ENCODE data around the gene C1QTNF8. TPM values are rescaled to one million over a fixed set of nuclear protein-coding genes. Genes with fewer than 3 reads are reported as not detected.

C1QTNF8 gene
- total RNA-seq, 4 donors from 2014 or later = not detected

DNA sequence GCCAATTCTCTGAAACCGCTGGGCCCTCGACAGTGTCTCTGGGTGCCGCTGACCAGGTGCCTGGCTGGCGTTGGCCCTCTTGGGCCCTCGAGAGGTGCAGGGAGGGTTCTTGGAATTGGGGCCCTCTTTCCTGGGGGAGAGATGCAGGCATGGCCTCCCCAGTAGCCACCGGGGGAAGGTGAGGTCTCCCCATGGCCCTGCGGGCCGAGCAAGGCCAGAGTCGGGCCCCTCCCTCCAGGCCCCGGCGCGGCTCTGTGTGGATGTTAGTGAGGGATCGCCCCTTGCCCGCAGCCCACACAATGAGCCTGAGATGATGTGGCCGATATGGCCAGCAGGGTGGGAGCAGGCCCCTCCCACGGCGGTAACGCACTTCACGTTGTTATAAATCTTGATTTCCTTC, 23.1 kb upstream of the C1QTNF8 start:
- no peak for DNase-seq
- no peak overlapping the region for H3K27ac ChIP-seq
- TF ChIP-seq POLR2A (IDR thresholded peaks at IDR 0.05) = no peak
- TF ChIP-seq, protein P1, sequence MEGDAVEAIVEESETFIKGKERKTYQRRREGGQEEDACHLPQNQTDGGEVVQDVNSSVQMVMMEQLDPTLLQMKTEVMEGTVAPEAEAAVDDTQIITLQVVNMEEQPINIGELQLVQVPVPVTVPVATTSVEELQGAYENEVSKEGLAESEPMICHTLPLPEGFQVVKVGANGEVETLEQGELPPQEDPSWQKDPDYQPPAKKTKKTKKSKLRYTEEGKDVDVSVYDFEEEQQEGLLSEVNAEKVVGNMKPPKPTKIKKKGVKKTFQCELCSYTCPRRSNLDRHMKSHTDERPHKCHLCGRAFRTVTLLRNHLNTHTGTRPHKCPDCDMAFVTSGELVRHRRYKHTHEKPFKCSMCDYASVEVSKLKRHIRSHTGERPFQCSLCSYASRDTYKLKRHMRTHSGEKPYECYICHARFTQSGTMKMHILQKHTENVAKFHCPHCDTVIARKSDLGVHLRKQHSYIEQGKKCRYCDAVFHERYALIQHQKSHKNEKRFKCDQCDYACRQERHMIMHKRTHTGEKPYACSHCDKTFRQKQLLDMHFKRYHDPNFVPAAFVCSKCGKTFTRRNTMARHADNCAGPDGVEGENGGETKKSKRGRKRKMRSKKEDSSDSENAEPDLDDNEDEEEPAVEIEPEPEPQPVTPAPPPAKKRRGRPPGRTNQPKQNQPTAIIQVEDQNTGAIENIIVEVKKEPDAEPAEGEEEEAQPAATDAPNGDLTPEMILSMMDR (IDR thresholded peaks at IDR 0.05) = no peak
- H3K36me3 ChIP-seq = no peaks in the 10 kb centered on the region
- no peaks in the 10 kb centered on the region for H3K9me3 ChIP-seq
- peaks cover 0 to 3% (median 0%) of the 10 kb centered on the region in 4 donors for H3K4me1 ChIP-seq
- H3K27me3 ChIP-seq = no peaks in the 10 kb centered on the region
- no peak overlapping the region for H3K4me3 ChIP-seq

DNA sequence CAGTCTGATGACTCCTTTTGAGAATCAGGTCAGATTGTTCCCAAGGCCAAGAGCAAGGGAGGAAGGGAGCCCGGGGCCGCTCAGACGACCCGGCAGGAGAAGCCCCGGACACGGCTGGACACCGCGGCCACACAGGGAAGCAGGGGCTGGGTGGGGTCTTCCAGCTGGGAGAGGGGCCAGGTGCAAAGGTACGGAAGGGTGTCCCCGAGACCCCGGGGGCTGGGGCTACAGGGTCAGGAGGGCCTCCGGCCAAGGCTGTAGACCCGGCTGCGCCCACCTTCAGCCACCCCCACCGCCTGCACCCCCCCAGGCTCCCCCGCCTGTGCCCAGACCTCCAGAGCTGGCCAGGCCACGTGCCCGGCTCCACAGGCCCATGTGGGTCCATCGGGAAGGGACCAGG, 21.9 kb upstream of the C1QTNF8 start:
- H3K4me1 ChIP-seq = peaks cover 0 to 3% (median 0%) of the 10 kb centered on the region in 4 donors
- no peaks in the 10 kb centered on the region for H3K9me3 ChIP-seq
- no peaks in the 10 kb centered on the region for H3K36me3 ChIP-seq
- H3K27me3 ChIP-seq = no peaks in the 10 kb centered on the region
- TF ChIP-seq POLR2A (IDR thresholded peaks at IDR 0.05) = no peak
- TF ChIP-seq, protein P1 (IDR thresholded peaks at IDR 0.05) = no peak
- no peak overlapping the region for H3K27ac ChIP-seq
- no peak overlapping the region for H3K4me3 ChIP-seq
- no peak for DNase-seq

DNA sequence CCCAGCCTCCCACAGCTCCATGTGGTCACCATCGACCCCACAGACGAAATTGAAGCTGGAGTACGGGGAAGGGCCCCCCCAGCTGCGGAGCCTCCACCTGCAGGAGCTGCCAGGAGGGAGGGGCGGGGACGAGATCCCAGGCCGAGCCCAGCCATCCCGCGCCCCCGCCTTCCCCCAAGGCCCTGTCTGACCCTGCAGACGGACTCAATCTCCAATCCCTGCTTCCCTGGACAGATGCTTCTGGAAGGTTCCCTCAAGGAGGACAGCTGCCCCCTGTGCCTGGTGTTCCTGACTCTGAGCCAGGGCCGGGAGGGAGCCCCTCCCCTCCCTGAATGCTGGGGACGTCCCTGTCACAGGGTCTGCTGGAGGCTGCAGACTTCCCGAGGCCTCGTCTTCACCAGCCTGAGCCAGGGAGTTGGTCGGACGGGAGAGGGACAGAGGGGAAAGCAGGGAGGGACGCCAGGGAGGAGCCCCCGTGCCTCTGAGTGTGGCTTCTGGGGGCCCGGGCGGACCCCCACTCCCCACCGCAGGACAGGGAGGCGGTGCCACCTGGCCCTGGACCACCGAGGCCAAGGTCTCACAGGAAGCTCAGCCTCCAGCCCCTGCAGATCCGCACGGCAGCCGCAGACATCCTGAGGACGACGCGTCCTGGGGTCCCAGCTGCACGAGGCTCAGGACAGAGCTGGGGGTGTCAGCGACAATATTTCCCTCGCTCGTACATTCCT, 21.3 kb upstream of the C1QTNF8 start:
- DNase-seq = no peak
- no peaks in the 10 kb centered on the region for H3K36me3 ChIP-seq
- H3K27me3 ChIP-seq = no peaks in the 10 kb centered on the region
- H3K9me3 ChIP-seq = no peaks in the 10 kb centered on the region
- no peak overlapping the region for H3K4me3 ChIP-seq
- H3K4me1 ChIP-seq = peaks cover 0 to 3% (median 0%) of the 10 kb centered on the region in 4 donors
- H3K27ac ChIP-seq = no peak overlapping the region
- TF ChIP-seq, protein P1 (IDR thresholded peaks at IDR 0.05) = no peak
- TF ChIP-seq POLR2A (IDR thresholded peaks at IDR 0.05) = no peak

DNA sequence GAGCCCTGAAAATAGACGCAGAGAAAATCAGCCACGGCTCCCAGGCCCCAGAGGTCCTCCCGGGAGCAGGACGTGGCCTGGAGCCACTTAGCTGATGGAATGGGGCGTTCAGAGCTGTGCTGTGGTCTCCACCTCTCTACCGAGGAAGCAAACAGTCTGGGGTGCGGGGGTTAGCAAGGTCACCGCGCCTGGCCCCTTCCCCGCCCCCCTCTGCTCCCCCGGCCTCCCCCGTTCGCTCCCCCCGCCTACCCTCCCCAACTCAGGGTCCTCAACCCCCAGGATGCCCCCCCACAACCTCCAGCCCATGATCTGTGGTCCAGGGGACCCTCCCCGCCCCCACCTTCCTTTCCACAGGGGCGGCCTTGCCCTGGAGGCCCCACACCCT, 20.6 kb upstream of the C1QTNF8 start:
- H3K4me1 ChIP-seq = peaks cover 0 to 3% (median 0%) of the 10 kb centered on the region in 4 donors
- DNase-seq = no peak
- H3K4me3 ChIP-seq = no peak overlapping the region
- TF ChIP-seq, protein P1 (IDR thresholded peaks at IDR 0.05) = no peak
- H3K9me3 ChIP-seq = no peaks in the 10 kb centered on the region
- no peaks in the 10 kb centered on the region for H3K27me3 ChIP-seq
- H3K27ac ChIP-seq = no peak overlapping the region
- H3K36me3 ChIP-seq = no peaks in the 10 kb centered on the region

DNA sequence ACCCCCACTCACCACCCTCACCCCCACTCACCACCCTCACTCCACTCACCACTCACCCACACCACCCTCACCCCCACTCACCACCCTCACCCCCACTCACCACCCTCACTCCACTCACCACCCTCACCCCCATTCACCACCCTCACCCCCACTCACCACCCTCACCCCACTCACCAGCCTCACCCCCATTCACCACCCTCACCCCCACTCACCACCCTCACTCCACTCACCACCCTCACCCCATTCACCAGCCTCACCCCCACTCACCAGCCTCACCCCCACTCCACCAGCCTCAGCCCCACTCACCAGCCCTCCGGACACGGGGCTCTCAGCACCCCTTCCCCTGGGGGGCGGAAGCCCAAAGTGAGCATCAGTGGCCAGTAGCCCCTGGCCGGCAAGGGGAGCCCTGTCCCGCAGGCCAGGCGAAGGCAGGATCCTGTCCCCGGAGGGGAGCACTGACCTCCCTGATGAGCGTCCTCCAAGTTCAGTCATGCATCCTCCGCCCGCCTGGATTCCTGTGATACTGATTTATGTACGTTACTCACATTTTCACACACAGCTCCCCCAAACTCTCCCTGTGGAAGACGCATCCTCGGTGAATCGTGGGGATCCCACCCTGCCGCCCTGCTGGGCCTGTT, 18.0 kb upstream of the C1QTNF8 start:
- TF ChIP-seq, protein P1 (IDR thresholded peaks at IDR 0.05) = no peak
- TF ChIP-seq POLR2A (IDR thresholded peaks at IDR 0.05) = no peak
- Histone ChIP-seq H3K4me3 (no peak overlapping the region), H3K4me1 (peaks cover 0 to 2% (median 0%) of the 10 kb centered on the region in 4 donors), H3K36me3 (no peaks in the 10 kb centered on the region), H3K27ac (no peak overlapping the region), H3K9me3 (no peaks in the 10 kb centered on the region), H3K27me3 (no peaks in the 10 kb centered on the region)
- no peak for DNase-seq

Measured in Peyer's patch (tissue), 4 donors.